ENCODE measurements around the gene JMJD4. TPM values are rescaled to one million over a fixed set of nuclear protein-coding genes. Genes with fewer than 3 reads are reported as not detected.

The JMJD4 gene
- total and polyA plus RNA-seq, 9 of the 15 experiments (the other 6 are each of a cell fraction or from before 2014, with no cell fraction given) = 1.4 to 42.6 (median 29.2) TPM

DNA sequence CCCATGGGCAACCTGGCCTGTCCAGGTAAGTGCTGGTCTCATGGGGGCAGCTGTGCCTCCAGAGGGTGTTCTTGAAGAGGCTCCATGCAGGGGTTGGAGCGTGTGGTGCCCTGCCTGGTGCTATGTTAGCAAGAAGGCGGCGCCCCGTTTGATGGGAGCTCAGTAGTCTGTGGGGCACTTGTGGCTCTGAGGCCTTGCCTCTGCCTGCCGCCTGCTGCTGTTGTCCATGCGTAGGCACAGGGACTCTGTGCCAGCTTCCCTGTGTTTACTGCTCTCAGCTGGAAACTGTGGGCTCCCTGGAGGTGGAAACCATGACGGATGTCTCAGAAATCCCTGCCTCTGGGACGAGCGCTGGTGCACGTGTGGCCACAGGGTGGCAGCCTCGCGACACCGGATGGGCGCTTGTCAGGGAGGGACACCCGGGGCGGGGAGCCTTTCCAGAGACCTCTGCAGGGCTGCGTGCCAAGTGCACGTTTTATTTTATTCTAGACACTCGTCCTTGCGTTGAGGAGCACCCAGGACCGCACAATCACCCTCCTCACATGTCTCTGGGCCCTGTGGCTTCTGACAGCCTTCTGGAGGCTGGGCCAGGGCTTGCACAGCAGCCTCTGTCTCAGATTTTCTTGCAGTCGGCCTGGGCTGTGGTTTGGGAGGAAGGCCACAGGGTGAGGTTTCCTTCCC is 27.3 kb upstream of the JMJD4 start (continued):
- TF ChIP-seq, protein P1, sequence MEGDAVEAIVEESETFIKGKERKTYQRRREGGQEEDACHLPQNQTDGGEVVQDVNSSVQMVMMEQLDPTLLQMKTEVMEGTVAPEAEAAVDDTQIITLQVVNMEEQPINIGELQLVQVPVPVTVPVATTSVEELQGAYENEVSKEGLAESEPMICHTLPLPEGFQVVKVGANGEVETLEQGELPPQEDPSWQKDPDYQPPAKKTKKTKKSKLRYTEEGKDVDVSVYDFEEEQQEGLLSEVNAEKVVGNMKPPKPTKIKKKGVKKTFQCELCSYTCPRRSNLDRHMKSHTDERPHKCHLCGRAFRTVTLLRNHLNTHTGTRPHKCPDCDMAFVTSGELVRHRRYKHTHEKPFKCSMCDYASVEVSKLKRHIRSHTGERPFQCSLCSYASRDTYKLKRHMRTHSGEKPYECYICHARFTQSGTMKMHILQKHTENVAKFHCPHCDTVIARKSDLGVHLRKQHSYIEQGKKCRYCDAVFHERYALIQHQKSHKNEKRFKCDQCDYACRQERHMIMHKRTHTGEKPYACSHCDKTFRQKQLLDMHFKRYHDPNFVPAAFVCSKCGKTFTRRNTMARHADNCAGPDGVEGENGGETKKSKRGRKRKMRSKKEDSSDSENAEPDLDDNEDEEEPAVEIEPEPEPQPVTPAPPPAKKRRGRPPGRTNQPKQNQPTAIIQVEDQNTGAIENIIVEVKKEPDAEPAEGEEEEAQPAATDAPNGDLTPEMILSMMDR (IDR thresholded peaks at IDR 0.05 in 2 of 3, conservative IDR thresholded peaks at IDR 0.05 in 1 of 3; ENCODE audit: insufficient read depth in 2 of 3, low read depth in 1 of 3, low read length in 3 of 3) = peak; percentile 98
- TF ChIP-seq BMI1 (IDR thresholded peaks at IDR 0.05; ENCODE audit: low read length) (no peak), DIDO1 (tag; IDR thresholded peaks at IDR 0.05; ENCODE audit: low read depth) (no peak), KDM2B (CRISPR knock-in tag; IDR thresholded peaks at IDR 0.05) (no peak), NR3C1 (CRISPR knock-in tag; IDR thresholded peaks at IDR 0.05) (no peak), HNRNPLL (IDR thresholded peaks at IDR 0.05; ENCODE audit: low read depth, low read length, poor library complexity, severe bottlenecking) (peak; percentile 8), ZNF121 (CRISPR knock-in tag; conservative IDR thresholded peaks at IDR 0.05) (no peak), CCNT2 (IDR thresholded peaks at IDR 0.05; ENCODE audit: borderline replicate concordance, extremely low read depth, insufficient read length, low read depth, low read length) (no peak), C11orf30 (IDR thresholded peaks at IDR 0.05; ENCODE audit: low read depth) (no peak), CREBBP (IDR thresholded peaks at IDR 0.05; ENCODE audit: low read depth, low read length) (no peak), TAF15 (IDR thresholded peaks at IDR 0.05; ENCODE audit: low read depth, low read length) (no peak), TBL1XR1 (IDR thresholded peaks at IDR 0.05; ENCODE audit: low read length in 2 of 2) (no peak), DDX20 (tag; IDR thresholded peaks at IDR 0.05; ENCODE audit: low read depth) (no peak), NFATC3 (IDR thresholded peaks at IDR 0.05) (no peak), BCOR (IDR thresholded peaks at IDR 0.05) (no peak), MAFK (IDR thresholded peaks at IDR 0.05; ENCODE audit: low read length) (no peak), KAT7 (CRISPR knock-in tag; IDR thresholded peaks at IDR 0.05; ENCODE audit: borderline replicate concordance) (no peak), NCOA1 (IDR thresholded peaks at IDR 0.05; ENCODE audit: low read depth) (no peak), ATF7 (IDR thresholded peaks at IDR 0.05) (peak; percentile 51; the same call in 1 of the 2 replicates), ILF3 (IDR thresholded peaks at IDR 0.05; ENCODE audit: borderline replicate concordance) (no peak), RBFOX2 (IDR thresholded peaks at IDR 0.05; ENCODE audit: low read depth, low read length) (no peak), DMBX1 (CRISPR knock-in tag; IDR thresholded peaks at IDR 0.05; ENCODE audit: borderline replicate concordance) (no peak), ADNP (tag; IDR thresholded peaks at IDR 0.05) (no peak), ARID1B (IDR thresholded peaks at IDR 0.05) (no peak), ZNF57 (CRISPR knock-in tag; IDR thresholded peaks at IDR 0.05) (no peak)
- TF ChIP-seq, protein P2, sequence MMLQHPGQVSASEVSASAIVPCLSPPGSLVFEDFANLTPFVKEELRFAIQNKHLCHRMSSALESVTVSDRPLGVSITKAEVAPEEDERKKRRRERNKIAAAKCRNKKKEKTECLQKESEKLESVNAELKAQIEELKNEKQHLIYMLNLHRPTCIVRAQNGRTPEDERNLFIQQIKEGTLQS (IDR thresholded peaks at IDR 0.05) = no peak
- TF ChIP-seq, protein P2 (CRISPR knock-in tag; conservative IDR thresholded peaks at IDR 0.05) = 0 out of 2 replicates have a peak, but pooled peaks have one; percentile 31
- TF ChIP-seq, protein P3, sequence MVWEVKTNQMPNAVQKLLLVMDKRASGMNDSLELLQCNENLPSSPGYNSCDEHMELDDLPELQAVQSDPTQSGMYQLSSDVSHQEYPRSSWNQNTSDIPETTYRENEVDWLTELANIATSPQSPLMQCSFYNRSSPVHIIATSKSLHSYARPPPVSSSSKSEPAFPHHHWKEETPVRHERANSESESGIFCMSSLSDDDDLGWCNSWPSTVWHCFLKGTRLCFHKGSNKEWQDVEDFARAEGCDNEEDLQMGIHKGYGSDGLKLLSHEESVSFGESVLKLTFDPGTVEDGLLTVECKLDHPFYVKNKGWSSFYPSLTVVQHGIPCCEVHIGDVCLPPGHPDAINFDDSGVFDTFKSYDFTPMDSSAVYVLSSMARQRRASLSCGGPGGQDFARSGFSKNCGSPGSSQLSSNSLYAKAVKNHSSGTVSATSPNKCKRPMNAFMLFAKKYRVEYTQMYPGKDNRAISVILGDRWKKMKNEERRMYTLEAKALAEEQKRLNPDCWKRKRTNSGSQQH (CRISPR knock-in tag; IDR thresholded peaks at IDR 0.05) = no peak
